Keratinocyte (primary cell): ENCODE measurements around the gene CEACAM18. TPM values are rescaled to one million over a fixed set of nuclear protein-coding genes. Genes with fewer than 3 reads are reported as not detected.

Experiments used
- DNase-seq: peaks from one replicate; pipeline ENCODE4 v3.0.0-alpha.2; 2011; ENCODE audit warnings: low read depth, missing footprints, low spot score
- FAIRE-seq: peaks from 2 replicates; lab custom pipeline; 2011; peaks lifted over from hg19 to GRCh38; lab: Jason Lieb, UNC
- H2AFZ ChIP-seq: 2 replicates; pipeline ENCODE4 v1.6.0; 2012; ENCODE audit warnings: low read length, control low read depth, inconsistent platforms; ENCODE audit not compliant: control insufficient read depth
- H3K27ac ChIP-seq: 2 replicates; pipeline ENCODE4 v1.5.1; 2011; ENCODE audit warnings: low read length; ENCODE audit not compliant: control insufficient read depth, insufficient read depth
- H3K27me3 ChIP-seq: 3 replicates; pipeline ENCODE4 v1.6.0; 2011; ENCODE audit warnings: low read length; ENCODE audit not compliant: control insufficient read depth, insufficient read depth; ENCODE audit errors: extremely low read depth
- H3K36me3 ChIP-seq, 2 experiments: 2 replicates in 1 of 2; 3 replicates in 1 of 2; pipeline ENCODE4 v1.5.1; 2011; ENCODE audit warnings: low read length in 2 of 2, mild to moderate bottlenecking in 1 of 2; ENCODE audit not compliant: control insufficient read depth in 2 of 2, insufficient read depth in 2 of 2; ENCODE audit errors: extremely low read depth in 1 of 2
- H3K4me1 ChIP-seq: 3 replicates; pipeline ENCODE4 v1.5.1; 2011; ENCODE audit warnings: low read length; ENCODE audit not compliant: control insufficient read depth, insufficient read depth; ENCODE audit errors: extremely low read depth
- H3K4me2 ChIP-seq: 3 replicates; pipeline ENCODE4 v1.6.0; 2011; ENCODE audit warnings: low read depth, low read length; ENCODE audit not compliant: control insufficient read depth, insufficient read depth; ENCODE audit errors: extremely low read depth
- H3K4me3 ChIP-seq, 3 experiments: fragments of 200-600 bp in 1 of 3; sonication (generic) in 1 of 3; 2 replicates in 2 of 3; 3 replicates in 1 of 3; pipeline ENCODE4 v1.5.1; 2011 to 2016; ENCODE audit warnings: low read length in 3 of 3, mild to moderate bottlenecking in 3 of 3, control low read depth in 2 of 3, inconsistent platforms in 1 of 3, low read depth in 1 of 3, mixed read lengths in 1 of 3, mixed run types in 1 of 3, moderate library complexity in 1 of 3; ENCODE audit not compliant: control insufficient read depth in 2 of 3, insufficient read depth in 2 of 3; ENCODE audit errors: extremely low read depth in 1 of 3
- H3K79me2 ChIP-seq: 2 replicates; pipeline ENCODE4 v1.6.0; 2012; ENCODE audit warnings: low read length; ENCODE audit not compliant: control insufficient read depth, insufficient read depth
- H3K9ac ChIP-seq: 3 replicates; pipeline ENCODE4 v1.6.0; 2011; ENCODE audit warnings: low read length; ENCODE audit not compliant: control insufficient read depth, insufficient read depth; ENCODE audit errors: extremely low read depth
- H3K9me1 ChIP-seq: 3 replicates; pipeline ENCODE4 v1.6.0; 2011; ENCODE audit warnings: low read length; ENCODE audit not compliant: control insufficient read depth, insufficient read depth; ENCODE audit errors: extremely low read depth
- H3K9me3 ChIP-seq: 2 replicates; pipeline ENCODE4 v1.5.1; 2012; ENCODE audit warnings: low read depth, low read length; ENCODE audit not compliant: control insufficient read depth
- H4K20me1 ChIP-seq: 3 replicates; pipeline ENCODE4 v1.6.0; 2011; ENCODE audit warnings: low read length; ENCODE audit not compliant: control insufficient read depth, insufficient read depth; ENCODE audit errors: extremely low read depth
- EZH2 ChIP-seq: IDR thresholded peaks from one replicate; pipeline ENCODE4 v1.6.1; 2012; ENCODE audit warnings: inconsistent platforms, mild to moderate bottlenecking, low read length, moderate library complexity
- dilution Hi-C: fragments of 300-500 bp; cut with MboI; formaldehyde crosslinking; loops from one replicate; pipeline ENCODE4 v1.7.0; 2020; ENCODE audit warnings: low sequenced_read_pairs; ENCODE audit not compliant: extremely low pct_ligation_motif_present
- polyA plus RNA-seq, 5 experiments: library from polyadenylated mRNA; depleted of rRNA in 3 of 5; stranded (reverse) in 3 of 5; stranded (forward) in 1 of 5; unstranded in 1 of 5; fragments of >200 nt; gene quantifications; 1 replicate in 1 of 5; 2 replicates in 3 of 5; 3 replicates in 1 of 5; pipeline versions ENCODE4 v1.2.1 to v1.2.3, GENCODE V29; 2011 to 2012; ENCODE audit warnings: missing spikeins in 2 of 5, low read depth in 1 of 5, low replicate concordance in 1 of 5
- TF ChIP-seq, protein P1 (sequence below), 3 experiments: IDR thresholded peaks in 1 of 3; conservative IDR thresholded peaks in 1 of 3; optimal IDR thresholded peaks in 1 of 3; 2 replicates in 2 of 3; 3 replicates in 1 of 3; pipeline versions ENCODE3 to v1.5.1; 2011; ENCODE audit warnings: low read length in 3 of 3, mild to moderate bottlenecking in 3 of 3, moderate library complexity in 2 of 3, control low read depth in 1 of 3, inconsistent platforms in 1 of 3; ENCODE audit not compliant: insufficient read depth in 2 of 3; ENCODE audit errors: extremely low read depth in 1 of 3

The CEACAM18 gene
- polyA plus RNA-seq, 1 donor (not counting 4 experiments of a cell fraction or from before 2014, with no cell fraction given) = not detected

- no peak overlapping the region for H2AFZ ChIP-seq
- no peaks in the 10 kb centered on the region for H3K79me2 ChIP-seq
- H3K4me3 ChIP-seq = no peak overlapping the region
- no peak overlapping the region for H3K4me2 ChIP-seq
- no peaks in the 10 kb centered on the region for H3K4me1 ChIP-seq
- FAIRE-seq (no peak), DNase-seq (no peak)
- no peaks in the 10 kb centered on the region for H4K20me1 ChIP-seq
- H3K27me3 ChIP-seq = no peaks in the 10 kb centered on the region
- no peaks in the 10 kb centered on the region for H3K36me3 ChIP-seq
- no peak overlapping the region for H3K27ac ChIP-seq
- H3K9me3 ChIP-seq = no peaks in the 10 kb centered on the region
- H3K9ac ChIP-seq = no peak overlapping the region
- dilution Hi-C loops = no loop called here
- no peaks in the 10 kb centered on the region for H3K9me1 ChIP-seq
- no peak for TF ChIP-seq EZH2
- TF ChIP-seq, protein P1, sequence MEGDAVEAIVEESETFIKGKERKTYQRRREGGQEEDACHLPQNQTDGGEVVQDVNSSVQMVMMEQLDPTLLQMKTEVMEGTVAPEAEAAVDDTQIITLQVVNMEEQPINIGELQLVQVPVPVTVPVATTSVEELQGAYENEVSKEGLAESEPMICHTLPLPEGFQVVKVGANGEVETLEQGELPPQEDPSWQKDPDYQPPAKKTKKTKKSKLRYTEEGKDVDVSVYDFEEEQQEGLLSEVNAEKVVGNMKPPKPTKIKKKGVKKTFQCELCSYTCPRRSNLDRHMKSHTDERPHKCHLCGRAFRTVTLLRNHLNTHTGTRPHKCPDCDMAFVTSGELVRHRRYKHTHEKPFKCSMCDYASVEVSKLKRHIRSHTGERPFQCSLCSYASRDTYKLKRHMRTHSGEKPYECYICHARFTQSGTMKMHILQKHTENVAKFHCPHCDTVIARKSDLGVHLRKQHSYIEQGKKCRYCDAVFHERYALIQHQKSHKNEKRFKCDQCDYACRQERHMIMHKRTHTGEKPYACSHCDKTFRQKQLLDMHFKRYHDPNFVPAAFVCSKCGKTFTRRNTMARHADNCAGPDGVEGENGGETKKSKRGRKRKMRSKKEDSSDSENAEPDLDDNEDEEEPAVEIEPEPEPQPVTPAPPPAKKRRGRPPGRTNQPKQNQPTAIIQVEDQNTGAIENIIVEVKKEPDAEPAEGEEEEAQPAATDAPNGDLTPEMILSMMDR (optimal IDR thresholded peaks at IDR 0.05 in 1 of 3, IDR thresholded peaks at IDR 0.05 in 1 of 3, conservative IDR thresholded peaks at IDR 0.05 in 1 of 3; ENCODE audit: extremely low read depth in 1 of 3, insufficient read depth in 2 of 3, low read length in 3 of 3) = no peak
Observed at GRCh38 chr19:51521781-51522180, 43.4 kb downstream of the CEACAM18 start.

GRCh38 chr19:51524666-51525264 lies 46.4 kb downstream of the CEACAM18 start:
- Histone ChIP-seq H3K4me1 (no peaks in the 10 kb centered on the region), H3K79me2 (no peaks in the 10 kb centered on the region), H2AFZ (no peak overlapping the region), H3K27ac (no peak overlapping the region), H3K9ac (no peak overlapping the region), H3K4me2 (no peak overlapping the region), H3K27me3 (no peaks in the 10 kb centered on the region), H3K36me3 (no peaks in the 10 kb centered on the region), H4K20me1 (no peaks in the 10 kb centered on the region), H3K4me3 (no peak overlapping the region), H3K9me3 (no peaks in the 10 kb centered on the region), H3K9me1 (no peaks in the 10 kb centered on the region)
- TF ChIP-seq, protein P1 (optimal IDR thresholded peaks at IDR 0.05 in 1 of 3, IDR thresholded peaks at IDR 0.05 in 1 of 3, conservative IDR thresholded peaks at IDR 0.05 in 1 of 3; ENCODE audit: extremely low read depth in 1 of 3, insufficient read depth in 2 of 3, low read length in 3 of 3) = no peak
- TF ChIP-seq EZH2 = no peak
- DNase-seq = no peak
- FAIRE-seq = no peak
- dilution Hi-C loops = no loop called here
